Posterior cingulate gyrus (tissue), 11 donors: Measurements from ENCODE around the gene FOXL1.

Source experiments
- DNase-seq, 10 donors: peaks; one replicate each; pipeline versions ENCODE4 v3.0.0 to v3.0.0-alpha.2; 2020 to 2021; ENCODE audit warnings: mixed read lengths in 3 of 10
- intact Hi-C: fragments of 100-400 bp; cut with DNase I; formaldehyde crosslinking; loops from one replicate; pipeline ENCODE4 v1.15.1; 2023

The FOXL1 gene

GRCh38 chr16:86622700-86623615 lies 44.6 kb downstream of the FOXL1 start:
- intact Hi-C loops, result no loop called here
- DNase-seq, result peak in 1 of 10 donors; percentile 45

GRCh38 chr16:86625029-86625428 lies 46.7 kb downstream of the FOXL1 start:
- intact Hi-C loops, result no loop called here
- peak in 1 of 10 donors; percentile 65 for DNase-seq

GRCh38 chr16:86625821-86626220 lies 47.5 kb downstream of the FOXL1 start:
- intact Hi-C loops, result no loop called here
- peak in 1 of 10 donors; percentile 33 for DNase-seq

GRCh38 chr16:86626284-86626683 lies 47.9 kb downstream of the FOXL1 start:
- intact Hi-C loops, result no loop called here
- DNase-seq, result peak in 1 of 10 donors; percentile 48

- peak in 1 of 10 donors; percentile 38 for DNase-seq
- intact Hi-C loops, result no loop called here
Observed at GRCh38 chr16:86626966-86627365, 48.6 kb downstream of the FOXL1 start.

GRCh38 chr16:86628614-86629013 lies 50.3 kb downstream of the FOXL1 start:
- DNase-seq, result no peak
- intact Hi-C loops, result no loop called here

- DNase-seq, result peak in 1 of 10 donors; percentile 51
- intact Hi-C loops, result no loop called here
Observed at GRCh38 chr16:86630471-86630870, 52.1 kb downstream of the FOXL1 start.

GRCh38 chr16:86631444-86631843 lies 53.1 kb downstream of the FOXL1 start:
- intact Hi-C loops, result no loop called here
- no peak for DNase-seq
